Hematopoietic multipotent progenitor cell treated with erythropoietin and hydrocortisone succinate and interleukin-3 and kit ligand, for 8 days (in vitro differentiated cells): Measurements from ENCODE around the gene RANGAP1.
A peak's percentile ranks its signal among the peaks of the same experiment; 100 is the strongest.

ENCODE experiments used
- DNase-seq: peaks from one replicate; pipeline ENCODE4 v3.0.0-alpha.2; 2015

The RANGAP1 gene, protein sequence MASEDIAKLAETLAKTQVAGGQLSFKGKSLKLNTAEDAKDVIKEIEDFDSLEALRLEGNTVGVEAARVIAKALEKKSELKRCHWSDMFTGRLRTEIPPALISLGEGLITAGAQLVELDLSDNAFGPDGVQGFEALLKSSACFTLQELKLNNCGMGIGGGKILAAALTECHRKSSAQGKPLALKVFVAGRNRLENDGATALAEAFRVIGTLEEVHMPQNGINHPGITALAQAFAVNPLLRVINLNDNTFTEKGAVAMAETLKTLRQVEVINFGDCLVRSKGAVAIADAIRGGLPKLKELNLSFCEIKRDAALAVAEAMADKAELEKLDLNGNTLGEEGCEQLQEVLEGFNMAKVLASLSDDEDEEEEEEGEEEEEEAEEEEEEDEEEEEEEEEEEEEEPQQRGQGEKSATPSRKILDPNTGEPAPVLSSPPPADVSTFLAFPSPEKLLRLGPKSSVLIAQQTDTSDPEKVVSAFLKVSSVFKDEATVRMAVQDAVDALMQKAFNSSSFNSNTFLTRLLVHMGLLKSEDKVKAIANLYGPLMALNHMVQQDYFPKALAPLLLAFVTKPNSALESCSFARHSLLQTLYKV

DNA sequence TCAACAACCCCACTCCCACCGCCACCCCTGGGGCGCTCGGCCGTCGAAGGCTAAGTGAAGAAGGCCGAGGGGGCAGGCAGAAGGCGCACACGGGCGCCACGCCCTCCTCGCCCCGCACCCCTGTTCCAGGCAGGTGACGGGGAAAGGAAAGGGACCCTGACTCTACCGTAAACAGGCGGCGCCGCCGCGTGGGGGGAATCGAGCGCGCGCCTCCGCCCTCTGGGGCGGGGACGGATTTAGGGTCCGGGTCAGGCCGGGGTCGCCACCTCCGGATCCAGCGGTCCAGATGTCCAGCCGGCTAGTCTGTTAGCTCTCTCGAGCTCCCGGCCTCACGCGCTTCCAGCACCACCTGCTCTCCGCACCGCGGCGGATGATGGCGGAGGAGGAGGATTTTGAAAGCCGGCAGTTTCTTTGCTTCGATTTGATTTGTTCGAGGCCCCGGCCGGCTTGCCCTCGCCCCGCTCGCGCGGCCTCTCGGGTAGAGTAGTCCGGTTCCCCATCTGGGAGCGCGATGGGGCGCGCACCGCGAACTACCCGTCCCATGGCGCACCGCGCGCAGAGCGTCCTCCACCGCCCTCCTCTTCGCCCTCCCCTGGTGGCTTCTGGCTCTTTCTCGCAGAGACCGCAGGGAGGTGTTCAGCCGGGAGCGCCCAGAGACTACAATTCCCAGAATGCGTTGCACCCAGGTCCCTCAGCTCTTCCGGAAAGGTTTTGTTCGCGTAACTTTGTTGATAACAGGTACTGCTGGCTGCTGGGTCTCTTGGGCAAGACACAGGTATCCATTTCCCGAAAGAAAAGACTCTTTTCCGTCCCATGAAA, at the start of gene RANGAP1:
RANGAP1 (minus strand) TSS at position 368 of the 819 bp plus-strand sequence. CDS start 5,143 bp downstream, outside the sequence.
- DNase-seq = peak; percentile 99

DNA sequence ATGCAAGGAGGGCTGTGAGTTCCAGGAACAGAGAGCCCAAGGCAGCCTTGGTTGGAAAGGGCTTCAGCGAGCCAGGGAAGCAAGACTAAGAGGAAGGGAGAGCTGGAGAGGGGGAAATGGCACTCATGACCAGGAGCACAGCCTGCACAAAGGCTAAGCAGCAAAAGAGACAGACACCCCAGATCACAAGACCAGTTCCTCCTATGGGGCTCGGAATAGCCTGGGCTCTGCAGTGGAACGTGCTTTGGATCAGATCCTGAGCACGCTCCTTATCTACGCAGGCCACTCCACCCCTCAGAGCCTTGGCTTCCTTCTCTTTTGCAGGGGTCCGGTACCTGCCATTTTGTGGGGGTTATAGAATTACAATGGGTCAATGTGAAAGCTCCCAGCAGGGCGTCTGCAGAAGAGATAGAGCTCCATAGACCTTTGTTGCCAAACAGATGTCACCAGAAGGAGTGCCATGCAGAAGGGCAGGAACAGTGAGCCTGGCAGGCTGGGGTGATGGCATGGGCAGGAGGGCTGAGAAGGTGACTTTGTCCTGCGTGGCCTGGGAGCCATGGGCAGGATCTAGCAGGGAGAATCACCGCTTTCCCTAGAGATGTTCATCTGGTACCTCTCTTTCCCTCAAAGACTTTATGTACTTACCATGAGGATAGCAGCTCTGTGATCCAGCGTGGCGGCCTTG, 49.1 kb upstream of the RANGAP1 start:
- DNase-seq = no peak

DNA sequence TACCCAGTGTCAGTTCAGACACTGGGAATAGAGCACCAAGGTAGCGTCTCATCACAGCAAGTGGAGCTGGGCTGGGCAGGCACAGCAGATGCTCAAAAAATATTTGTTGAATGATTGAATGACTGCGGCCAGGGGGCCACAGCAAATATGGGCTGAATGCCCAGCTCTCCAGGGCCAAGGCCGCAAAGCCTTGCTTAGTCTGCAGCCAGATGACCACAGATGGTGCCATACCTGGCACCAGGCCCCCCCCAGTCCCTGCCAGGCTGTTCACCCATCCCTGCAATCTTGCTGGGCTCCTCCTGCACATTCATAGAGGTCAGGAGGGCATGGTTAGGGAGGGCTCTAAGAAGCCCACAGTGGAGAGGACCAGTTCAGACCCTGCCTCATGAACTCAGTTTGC, 48.2 kb upstream of the RANGAP1 start:
- DNase-seq = no peak

DNA sequence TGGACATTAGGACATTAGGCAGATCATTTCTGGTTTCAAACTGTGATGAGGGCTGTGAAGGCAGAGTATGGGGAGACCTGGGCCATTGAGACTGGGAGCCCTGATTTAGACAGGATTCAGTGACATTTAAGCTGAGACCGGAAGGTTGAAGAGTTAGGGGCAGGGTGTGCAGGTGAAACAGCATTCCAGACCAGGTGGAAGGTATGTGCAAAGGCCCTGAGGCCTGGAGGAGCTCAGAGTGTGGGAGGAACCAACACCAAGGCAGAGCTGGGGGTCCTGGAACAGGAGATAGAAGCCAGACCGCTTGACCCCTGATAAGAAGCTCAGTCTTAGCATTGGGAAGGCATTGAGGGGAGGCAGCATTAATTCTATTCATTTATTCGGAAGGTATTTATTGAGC, 47.8 kb upstream of the RANGAP1 start:
- no peak for DNase-seq

DNA sequence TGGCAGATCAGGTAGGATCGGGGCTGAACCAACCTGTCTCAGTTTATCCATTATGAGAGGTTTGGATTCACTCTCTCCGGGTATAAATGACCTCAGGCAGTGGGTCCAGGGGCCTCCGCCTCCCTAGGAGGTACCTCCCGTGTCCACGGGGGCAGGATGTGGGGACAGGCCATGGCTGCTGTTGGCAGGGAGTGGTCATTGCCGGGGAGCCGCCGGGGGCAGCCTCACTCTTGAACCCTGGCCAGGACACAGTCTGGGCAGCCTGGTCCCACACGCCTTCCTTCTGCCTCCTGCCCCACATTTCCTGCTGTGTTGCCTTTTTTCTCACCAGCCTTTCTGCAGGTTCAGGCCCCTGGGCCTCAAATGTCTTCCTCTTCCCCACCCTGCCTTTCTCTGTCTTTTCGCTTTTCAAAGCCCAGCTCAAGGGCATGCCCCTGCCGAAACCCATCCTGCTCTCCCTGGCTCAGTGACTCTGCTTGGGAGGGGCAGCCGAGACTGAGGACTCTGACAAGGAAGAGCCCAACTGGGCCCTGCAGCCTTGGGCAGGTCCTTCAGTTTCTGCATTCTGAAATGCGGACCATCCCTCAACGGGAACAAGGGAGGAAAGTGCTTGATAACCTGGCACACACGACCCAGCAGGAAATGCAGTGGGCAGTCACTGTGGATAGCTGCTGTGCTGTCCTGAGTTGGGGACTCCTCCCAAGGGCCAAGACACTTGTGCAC, 46.4 kb upstream of the RANGAP1 start:
- DNase-seq = no peak

DNA sequence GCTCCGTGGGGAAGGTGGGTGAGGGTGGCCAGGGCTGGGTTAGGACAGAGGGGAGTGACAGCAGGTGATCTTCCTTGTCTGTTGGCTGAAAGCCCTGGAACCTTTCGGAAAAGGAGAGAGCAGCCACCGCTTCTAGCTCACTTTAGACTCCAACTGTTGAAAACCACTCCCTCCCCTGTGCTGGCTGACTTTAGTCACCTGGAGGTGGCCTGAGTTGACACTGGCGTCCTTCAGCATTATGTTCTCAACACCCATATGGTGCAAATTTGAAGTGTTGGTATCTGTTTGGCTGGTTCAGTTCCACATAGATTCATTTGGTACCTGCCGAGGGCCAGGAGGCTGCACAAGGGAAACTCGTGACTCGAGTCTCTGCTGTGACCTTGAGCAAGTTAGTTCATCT, 44.2 kb upstream of the RANGAP1 start:
- DNase-seq = no peak

DNA sequence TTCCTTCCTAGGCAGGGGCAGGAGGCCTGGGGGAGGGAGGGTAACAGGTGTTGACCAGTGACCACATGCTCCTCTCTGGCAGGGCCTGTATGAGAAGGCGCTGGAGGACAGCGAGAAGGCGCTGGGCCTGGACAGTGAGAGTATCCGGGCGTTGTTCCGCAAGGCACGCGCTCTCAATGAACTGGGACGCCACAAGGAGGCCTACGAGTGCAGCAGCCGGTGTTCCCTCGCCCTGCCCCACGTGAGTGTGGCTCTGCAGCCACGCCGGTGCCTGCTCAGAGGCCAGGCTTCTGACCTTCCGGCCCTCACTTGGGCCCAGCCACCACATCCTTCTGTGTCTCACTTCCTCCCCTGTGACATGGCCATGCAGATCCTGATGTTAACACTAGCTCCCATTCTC, 41.1 kb upstream of the RANGAP1 start:
- no peak for DNase-seq

DNA sequence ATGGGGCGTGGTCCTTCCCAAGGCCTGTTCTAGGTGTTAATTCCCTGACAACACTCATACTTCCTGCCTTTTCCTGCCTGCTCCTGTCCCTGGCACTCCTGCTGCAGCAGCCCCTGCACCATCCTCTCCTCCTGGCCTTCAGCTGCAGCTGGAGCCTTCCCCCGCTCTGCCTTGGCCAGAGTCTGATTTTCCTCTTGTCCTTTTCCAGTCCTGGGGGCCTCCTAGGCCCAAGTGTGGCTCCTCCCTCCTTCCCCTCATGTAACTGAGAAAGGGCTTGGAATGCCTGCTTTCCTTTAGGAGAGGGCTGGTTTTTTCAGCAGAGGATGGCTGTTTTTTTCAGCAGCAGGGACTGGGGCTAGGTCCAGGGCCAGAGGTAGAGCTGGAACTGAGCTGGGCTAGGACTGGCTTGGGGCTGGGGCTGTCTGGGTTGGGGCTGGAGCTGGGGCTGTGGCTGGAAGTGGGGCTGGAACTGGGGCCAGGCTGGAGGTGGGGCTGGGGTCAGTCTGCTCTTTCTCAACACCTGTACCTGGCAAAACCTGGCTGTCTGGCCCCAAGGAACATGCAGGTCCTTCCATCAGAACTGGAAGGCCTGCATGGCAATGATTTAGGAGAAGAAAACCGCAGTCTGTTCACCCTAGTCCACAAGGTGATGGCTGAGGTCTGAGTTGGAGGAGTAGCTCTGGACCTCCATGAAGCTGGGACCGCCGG, 39.0 kb upstream of the RANGAP1 start:
- no peak for DNase-seq

DNA sequence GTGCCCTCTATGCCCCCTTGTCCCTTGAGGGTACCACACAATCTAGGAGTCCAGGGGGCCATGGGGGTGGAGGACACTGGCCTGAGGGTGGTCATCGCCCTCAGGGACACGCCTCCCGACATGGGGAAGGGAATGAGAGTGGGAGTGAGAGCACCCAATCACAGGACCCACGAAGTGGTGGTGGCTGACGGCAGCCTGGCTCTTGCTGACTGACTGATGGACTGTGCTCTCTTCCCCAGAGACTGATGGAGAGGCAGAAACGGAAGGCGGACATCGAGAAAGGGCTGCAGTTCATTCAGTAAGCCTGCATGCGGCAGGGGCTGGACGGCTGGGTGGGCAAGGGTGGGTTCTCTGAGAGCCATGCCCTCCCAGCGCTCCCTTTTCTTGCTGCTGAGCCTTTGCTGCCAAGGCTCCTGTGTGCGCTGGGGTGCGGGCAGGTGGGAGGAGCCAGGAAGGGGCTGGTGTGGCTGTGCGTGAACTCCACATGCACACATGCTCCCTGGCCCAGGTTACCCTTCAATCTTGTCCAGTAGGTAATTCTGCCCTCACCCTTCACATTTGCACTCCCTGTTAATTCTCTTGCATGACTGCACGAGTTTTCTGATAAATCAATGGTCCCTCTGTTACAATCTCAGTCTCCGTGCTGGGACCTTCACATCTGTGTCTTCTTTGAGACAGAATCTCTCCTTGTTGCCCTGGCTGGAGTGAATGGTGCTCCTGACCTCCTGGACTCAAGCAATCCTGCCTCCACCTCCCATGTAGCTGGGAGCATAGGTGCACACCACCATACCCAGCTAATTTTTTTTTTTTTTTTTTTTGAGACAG, 34.6 kb upstream of the RANGAP1 start:
- no peak for DNase-seq

DNA sequence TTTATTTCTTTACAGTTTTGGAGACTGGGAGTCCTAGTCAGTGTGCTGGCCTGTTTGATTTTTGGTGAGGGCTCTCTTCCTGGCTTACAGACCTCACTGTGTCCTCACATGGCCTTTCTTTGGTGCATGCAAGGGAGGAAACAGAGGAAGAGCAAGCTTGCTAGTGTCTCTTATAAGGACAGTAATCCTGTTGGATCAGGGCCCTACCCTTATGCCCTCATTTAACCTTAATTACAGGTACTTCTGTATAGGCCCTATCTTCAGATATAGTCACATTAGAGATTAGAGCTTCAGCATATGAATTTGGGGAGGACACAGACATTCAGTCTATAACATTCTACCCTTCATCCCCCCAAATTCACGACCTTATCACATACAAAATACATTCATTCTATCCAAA, 29.6 kb upstream of the RANGAP1 start:
- DNase-seq = no peak

DNA sequence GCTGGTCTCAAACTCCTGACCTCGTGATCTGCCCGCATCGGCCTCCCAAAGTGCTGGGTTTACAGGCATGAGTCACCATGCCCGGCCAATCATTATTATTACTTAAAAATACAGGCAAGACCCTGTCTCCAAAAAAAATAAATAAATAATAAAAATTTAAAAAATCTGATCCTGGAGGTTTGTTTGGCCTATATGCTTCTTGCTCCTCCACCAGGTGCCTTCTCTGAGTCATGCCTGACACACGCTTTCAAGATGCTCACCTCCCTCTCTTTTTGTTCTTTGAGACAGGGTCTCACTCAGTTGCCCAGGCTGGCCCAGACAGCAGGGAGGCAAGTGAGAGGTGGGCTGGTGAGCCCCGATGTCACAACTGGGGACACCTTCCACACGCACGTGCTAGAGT, 28.8 kb upstream of the RANGAP1 start:
- DNase-seq = no peak

DNA sequence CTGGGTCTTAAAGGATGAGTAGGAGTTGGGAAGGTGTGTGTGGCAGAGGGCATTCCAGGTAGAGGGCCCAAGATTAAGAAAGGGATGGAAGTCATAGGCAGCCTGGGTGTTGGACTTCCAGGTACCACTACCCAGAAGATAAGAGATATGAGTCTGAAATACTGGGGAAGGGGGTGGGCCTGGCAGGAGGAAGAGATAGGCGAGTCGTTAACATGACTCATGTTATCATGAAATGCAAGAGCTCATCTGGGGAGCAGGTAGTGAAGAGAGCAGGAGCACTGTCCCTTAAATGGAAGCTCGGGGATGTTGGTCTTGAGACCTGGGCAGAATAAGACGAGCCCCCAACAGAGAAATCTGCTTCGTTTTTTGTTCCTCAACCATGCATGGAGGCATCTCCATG, 25.5 kb upstream of the RANGAP1 start:
- peak; percentile 55 for DNase-seq

DNA sequence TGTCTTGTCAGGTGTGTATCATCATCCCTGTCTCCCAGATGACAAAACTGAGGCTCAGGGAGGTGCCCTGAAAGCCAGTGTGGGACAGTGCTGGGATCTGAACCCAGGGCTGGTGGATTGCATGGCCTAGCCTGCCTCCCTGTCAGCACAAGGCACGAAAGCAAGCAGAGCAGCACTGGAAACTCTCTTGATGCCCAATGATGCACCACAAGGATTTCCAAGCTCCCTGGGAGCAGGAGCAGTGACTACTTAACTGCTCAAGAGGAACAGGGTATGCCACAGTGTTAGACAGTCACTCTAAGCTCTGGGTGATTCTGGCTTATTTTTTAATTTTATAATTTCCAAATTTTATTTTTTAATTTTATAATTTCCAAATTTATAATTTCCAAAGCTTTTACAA, 24.3 kb upstream of the RANGAP1 start:
- DNase-seq = no peak

DNA sequence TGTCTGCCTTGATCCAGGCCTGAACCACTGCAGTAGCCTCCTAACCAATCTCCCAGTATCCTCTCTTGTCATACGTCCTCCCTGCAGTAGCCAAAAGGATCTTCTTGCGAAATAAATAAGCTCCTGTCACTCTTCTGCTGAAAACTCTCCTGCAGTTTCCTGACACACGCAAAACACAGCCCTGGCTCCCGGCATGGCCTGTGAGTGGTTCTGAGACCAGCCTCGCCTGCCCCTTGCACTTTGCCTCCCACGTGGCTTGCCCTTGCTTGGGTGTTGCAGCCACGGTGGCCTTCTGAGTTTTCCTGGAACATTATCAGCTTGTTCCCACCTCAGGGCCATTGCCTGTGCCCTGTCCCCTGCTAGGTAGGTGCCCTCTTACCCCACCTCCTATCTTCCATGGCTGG, 22.6 kb upstream of the RANGAP1 start:
- peak; percentile 10 for DNase-seq

DNA sequence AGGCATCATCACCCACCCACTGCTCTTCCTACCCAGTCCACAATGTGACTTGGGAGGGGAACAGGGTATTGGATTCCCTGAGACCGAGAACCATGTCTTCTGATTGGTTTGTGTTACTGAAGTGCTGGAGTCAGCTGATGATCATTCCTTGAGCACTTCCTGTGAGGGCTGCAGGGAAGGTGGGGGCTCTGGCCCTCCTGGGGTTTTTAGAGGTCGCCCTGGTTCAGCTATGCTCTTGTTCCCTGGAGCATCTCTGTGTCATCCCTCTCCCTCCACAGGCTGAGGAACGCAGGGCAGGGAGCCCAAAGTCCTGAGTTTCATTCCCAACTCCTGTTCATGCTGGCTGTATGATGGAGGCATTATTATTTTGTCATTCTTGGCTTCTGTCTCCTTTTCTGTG, 22.1 kb upstream of the RANGAP1 start:
- DNase-seq = no peak

DNA sequence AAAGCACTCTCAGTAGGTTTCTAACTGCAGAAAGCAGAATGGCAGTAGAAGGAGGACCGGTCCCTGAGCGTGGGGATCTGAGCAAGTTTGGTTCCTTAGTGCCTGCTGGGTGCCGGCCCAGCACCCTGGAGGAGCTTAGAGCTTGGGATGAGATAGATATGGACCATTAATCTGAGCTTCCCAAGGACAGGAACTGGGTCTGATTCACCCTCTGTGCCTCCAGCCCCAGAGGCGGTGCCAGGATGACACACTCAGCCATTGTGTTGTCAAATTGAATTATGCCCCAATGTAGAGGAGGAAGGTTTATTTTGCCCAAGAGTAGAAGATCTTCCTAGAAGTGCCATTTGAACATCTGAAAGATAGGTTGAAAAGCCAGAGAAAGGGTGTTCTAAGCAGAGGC, 19.7 kb upstream of the RANGAP1 start:
- no peak for DNase-seq

DNA sequence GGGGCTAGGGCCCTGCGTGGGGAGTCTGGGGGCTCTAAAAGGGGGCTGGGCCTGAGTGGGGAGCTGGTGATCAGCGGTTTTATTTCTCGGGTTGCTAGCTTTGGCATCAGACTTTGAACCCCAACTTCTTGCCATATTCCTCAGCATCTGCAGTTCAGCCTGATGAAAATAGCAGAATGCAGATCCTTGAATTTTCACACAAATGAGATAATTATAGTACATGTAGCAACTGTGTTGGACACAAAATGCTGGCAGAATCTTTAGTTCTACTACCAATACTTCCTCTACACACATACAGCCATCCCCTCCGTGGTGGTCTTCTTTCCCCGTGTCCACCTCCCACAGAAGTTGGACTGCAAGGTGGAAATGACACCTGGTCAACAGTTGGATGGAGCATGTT, 16.8 kb upstream of the RANGAP1 start:
- no peak for DNase-seq

DNA sequence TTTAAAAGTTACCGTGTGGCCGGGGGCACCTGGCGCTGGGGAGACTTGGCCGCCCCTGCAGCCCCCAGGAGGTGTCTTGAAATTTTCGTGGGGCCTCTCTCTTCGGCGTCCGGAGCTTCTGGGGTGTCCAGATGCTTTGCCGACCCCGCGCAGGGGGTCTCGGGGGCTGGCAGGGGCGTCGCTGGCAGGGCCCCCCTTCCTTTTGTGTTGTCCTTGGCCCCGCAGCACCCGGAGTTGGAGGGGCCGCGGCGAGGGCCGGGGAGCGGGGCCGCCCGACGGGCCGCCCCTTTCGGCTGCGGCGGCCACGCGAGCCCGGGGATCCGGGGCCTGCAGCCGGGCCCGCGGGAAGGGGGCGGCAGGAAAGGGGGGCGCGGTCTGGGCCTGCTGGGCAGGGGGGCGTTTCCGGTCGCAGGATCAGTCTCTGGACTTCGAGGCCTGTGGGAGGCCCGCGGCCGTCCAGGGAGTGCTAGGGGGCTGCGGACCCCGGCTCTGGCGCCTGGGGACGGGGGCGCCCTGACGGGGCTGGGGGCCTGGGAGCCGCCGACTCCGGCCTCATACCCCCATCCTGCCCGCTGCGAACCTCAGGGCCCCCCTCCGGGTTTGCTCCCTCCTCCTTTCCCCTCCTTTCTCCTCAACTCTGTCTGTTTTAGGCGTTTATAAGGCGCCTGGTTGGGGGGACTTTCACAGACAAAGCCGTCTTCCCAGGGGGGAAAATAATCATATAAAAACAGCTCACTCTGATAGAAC, 16.2 kb upstream of the RANGAP1 start:
- DNase-seq = no peak

DNA sequence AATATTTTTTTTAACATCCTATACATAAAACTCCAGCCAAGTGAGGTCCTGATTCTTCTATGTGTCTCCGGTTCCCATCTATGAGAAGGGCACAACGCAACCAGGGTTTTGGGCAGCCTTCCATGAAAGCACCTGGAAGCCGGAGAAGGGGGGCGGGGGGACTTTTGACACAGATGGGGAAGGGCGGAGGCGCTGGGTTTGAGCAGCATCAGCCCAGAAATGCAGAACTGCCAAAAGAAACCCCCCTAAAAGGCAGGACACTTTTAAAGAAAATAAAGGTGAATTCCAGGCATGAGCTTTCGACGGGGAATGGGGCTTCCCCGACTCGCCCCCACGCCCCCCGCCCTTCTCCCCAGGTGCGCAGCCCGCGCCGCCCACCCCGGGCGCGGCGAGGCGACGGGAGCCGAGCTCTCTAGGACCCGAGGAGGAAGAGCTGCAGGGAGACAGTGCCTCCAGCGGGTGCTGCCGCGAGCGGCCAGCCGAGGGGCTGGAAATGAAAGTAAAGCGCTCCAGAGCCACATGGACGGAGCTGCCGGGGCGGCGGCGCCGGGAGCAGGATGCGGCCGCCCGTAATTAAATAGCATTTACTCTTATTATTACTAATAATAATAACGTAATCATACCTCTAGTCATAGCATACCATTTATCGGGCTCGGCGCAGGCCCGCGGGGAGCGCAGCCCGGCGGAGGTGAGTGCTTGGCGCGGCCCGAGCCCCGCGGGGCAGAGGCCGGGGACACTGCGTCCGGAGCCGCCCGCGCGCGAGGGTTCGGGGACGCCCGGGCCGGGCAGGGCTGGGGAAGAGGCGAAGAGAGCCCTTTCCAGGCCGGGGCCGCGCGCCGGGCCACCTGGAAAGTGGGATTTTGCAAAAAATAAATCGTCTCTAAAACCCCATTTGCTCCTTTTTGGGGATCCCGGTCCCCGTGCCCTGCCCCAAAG, 15.4 kb upstream of the RANGAP1 start, which contains the start of gene ZC3H7B:
ZC3H7B (plus strand) TSS at position 441 of the 936 bp plus-strand sequence. CDS start 19,136 bp downstream, outside the sequence.
- peak; percentile 85 for DNase-seq
